Naive thymus-derived CD4-positive, alpha-beta T cell (primary cell): ENCODE measurements around the gene MRPL43. TPM values are rescaled to one million over a fixed set of nuclear protein-coding genes. Genes with fewer than 3 reads are reported as not detected.

Source experiments
- ATAC-seq: fragments of 150-1000 bp; cut with Tn5 transposase; 2 replicates; pipeline ENCODE4 v1.10.0; 2021; ENCODE audit warnings: mild to moderate bottlenecking, moderate library complexity
- CTCF ChIA-PET: fragments of 350-600 bp; sonication (Branson Sonifier 250); formaldehyde crosslinking; loops from one replicate; lab custom pipeline; 2021; ENCODE audit warnings: antibody characterized with exemption; lab: Charles Lee
- POLR2A ChIA-PET: fragments of 350-600 bp; sonication (Branson Sonifier 250); formaldehyde crosslinking; loops from one replicate; lab custom pipeline; 2021; ENCODE audit warnings: antibody characterized with exemption, inconsistent platforms; lab: Charles Lee
- DNase-seq, 9 donors: peaks; one replicate each; pipeline versions ENCODE4 v3.0.0 to v3.0.0-alpha.2; 2020 to 2022; ENCODE audit warnings: mixed read lengths in 1 of 9
- H3K27ac ChIP-seq: one replicate; pipeline ENCODE4 v1.7.0; 2013; ENCODE audit warnings: mild to moderate bottlenecking, low read depth, low read length, moderate library complexity
- H3K27me3 ChIP-seq, 2 donors: one replicate each; pipeline ENCODE4 v1.7.0; 2013; ENCODE audit warnings: low read length in 2 of 2, mild to moderate bottlenecking in 2 of 2, moderate library complexity in 2 of 2; ENCODE audit not compliant: control insufficient read depth in 2 of 2, insufficient read depth in 2 of 2
- H3K36me3 ChIP-seq, 3 experiments: 1 replicate in 2 of 3; 2 replicates in 1 of 3; pipeline ENCODE4 v1.7.0; 2013; ENCODE audit warnings: low read length in 3 of 3, mild to moderate bottlenecking in 3 of 3, moderate library complexity in 1 of 3; ENCODE audit not compliant: insufficient read depth in 3 of 3, control insufficient read depth in 2 of 3
- H3K4me1 ChIP-seq, 2 donors: one replicate each; pipeline ENCODE4 v1.7.0; 2013; ENCODE audit warnings: low read length in 2 of 2, mild to moderate bottlenecking in 2 of 2, moderate library complexity in 1 of 2; ENCODE audit not compliant: control insufficient read depth in 2 of 2, insufficient read depth in 2 of 2
- H3K4me3 ChIP-seq: 2 replicates; pipeline ENCODE4 v1.7.0; 2013; ENCODE audit warnings: mild to moderate bottlenecking, low read length
- H3K9me3 ChIP-seq, 3 experiments: 1 replicate in 2 of 3; 2 replicates in 1 of 3; pipeline ENCODE4 v1.7.0; 2013; ENCODE audit warnings: low read length in 3 of 3; ENCODE audit not compliant: control insufficient read depth in 2 of 3
- H3K27ac Mint-ChIP-seq, 9 donors: one replicate each; pipeline ENCODE4 v1.8.0; 2020 to 2022; ENCODE audit warnings: mixed read lengths in 9 of 9, mild to moderate bottlenecking in 8 of 9, moderate library complexity in 5 of 9, inconsistent platforms in 2 of 9
- H3K27me3 Mint-ChIP-seq, 5 donors: one replicate each; pipeline ENCODE4 v1.8.0; 2021 to 2022; ENCODE audit warnings: mixed read lengths in 5 of 5, mild to moderate bottlenecking in 1 of 5
- H3K36me3 Mint-ChIP-seq, 5 donors: one replicate each; pipeline ENCODE4 v1.8.0; 2020 to 2022; ENCODE audit warnings: mixed read lengths in 5 of 5, mild to moderate bottlenecking in 3 of 5, inconsistent platforms in 1 of 5
- H3K4me1 Mint-ChIP-seq, 7 donors: one replicate each; pipeline ENCODE4 v1.8.0; 2020 to 2022; ENCODE audit warnings: mixed read lengths in 7 of 7, mild to moderate bottlenecking in 3 of 7, inconsistent platforms in 1 of 7
- H3K4me3 Mint-ChIP-seq, 10 donors: one replicate each; pipeline ENCODE4 v1.8.0; 2020 to 2022; ENCODE audit warnings: mild to moderate bottlenecking in 10 of 10, mixed read lengths in 10 of 10, moderate library complexity in 6 of 10, inconsistent platforms in 2 of 10
- H3K9me3 Mint-ChIP-seq, 11 donors: one replicate each; pipeline ENCODE4 v1.8.0; 2020 to 2022; ENCODE audit warnings: mixed read lengths in 11 of 11, mild to moderate bottlenecking in 4 of 11, inconsistent platforms in 1 of 11, moderate library complexity in 1 of 11
- intact Hi-C, 2 donors: fragments of 100-400 bp; cut with micrococcal nuclease; formaldehyde crosslinking; loops; one replicate each; pipeline ENCODE4 v1.15.1; 2023
- polyA plus RNA-seq, 2 donors: library from polyadenylated mRNA; unstranded; fragments of 300-500 nt; fragmentation: Illumina TruSeq; gene quantifications; one replicate each; pipeline ENCODE4 v1.2.3, GENCODE V29; 2021
- total RNA-seq, 6 experiments: library from RNA in 5 of 6; stranded (reverse) in 5 of 6; gene quantifications; 1 replicate in 5 of 6; 2 replicates in 1 of 6; pipeline ENCODE4 v1.2.3 and lab custom pipeline; 2021 to 2026

The MRPL43 gene
- total and polyA plus RNA-seq, 7 experiments from 2014 or later: 35.8 to 149 (median 68.3) TPM

DNA sequence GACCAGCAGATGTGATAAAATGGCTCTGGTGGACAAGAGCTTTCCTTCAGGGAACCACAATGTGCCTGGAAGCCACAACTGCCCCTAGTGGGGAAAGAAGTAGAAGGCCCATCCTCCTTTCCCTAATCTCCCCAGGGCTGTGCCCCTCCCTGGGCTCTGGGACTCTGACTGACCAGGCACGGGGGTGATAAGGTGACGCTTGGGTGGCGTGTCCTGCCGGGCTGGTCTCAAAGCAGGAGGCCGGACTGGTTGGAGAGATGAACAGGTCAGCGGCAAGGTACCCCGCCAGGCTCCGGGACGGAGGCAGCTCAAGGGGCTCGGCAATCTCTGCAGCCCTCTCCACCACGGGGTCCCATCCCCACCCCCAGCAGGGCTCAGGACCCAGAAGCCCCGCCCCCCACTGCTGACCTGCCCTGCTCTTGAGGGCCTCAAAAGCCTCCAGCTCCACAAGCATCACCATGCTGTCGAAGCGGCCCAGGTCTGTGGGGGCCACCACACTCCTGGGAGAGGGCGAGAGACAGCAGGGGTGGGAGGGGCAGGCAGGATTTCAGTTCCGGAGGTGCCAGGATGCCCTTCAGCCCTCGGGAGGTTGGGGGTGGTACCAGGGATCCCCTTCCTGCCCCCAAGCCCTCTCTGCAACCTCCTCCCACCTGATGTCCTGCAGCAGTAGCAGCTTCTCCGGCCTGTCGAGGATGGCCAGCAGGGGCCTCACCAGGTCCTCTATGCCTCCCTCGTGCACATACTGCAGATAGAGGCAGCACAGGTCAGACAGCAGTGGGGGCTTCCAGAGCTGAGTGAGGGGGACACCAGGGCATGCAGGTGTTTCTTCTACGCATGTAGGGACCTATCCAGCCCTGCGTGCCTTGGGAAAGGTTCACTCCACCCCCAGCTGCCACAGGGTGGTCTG, 24.5 kb upstream of the MRPL43 start:
- Histone ChIP-seq H3K27me3 (no peaks in the 10 kb centered on the region), H3K4me1 (peaks cover 0 to 5% of the 10 kb centered on the region in 2 donors), H3K4me3 (no peak overlapping the region), H3K36me3 (peaks cover 0 to 6% (median 0%) of the 10 kb centered on the region in 3 experiments), H3K27ac (no peak overlapping the region), H3K9me3 (no peaks in the 10 kb centered on the region)
- peaks cover 9 to 21% (median 17%) of the 10 kb centered on the region in 7 donors for H3K4me1 Mint-ChIP-seq
- H3K36me3 Mint-ChIP-seq: no peaks in the 10 kb centered on the region
- ATAC-seq (no peak), DNase-seq (no peak)
- ChIA-PET CTCF (interaction anchor here (1.2 to 2.4 kb wide), 4 partner anchors 14 to 42 kb away, joined by 3 to 13 read pairs (median 3); partner anchors contain the start of gene SEMA4G), POLR2A (interaction anchor here (0.6 to 1.0 kb wide), 2 partner anchors 13 to 20 kb away, joined by 3 read pairs; partner anchors contain the start of gene LZTS2)
- H3K9me3 Mint-ChIP-seq: no peaks in the 10 kb centered on the region
- intact Hi-C loops: loop anchor here (2.0 to 10.0 kb wide), 4 partner anchors 43 to 449 kb away; partner anchors contain the start of genes PAX2 (in 1 of the 2) and SEMA4G (in 1 of the 2)
- H3K27me3 Mint-ChIP-seq: peaks cover 13 to 29% (median 21%) of the 10 kb centered on the region in 5 donors
- H3K27ac Mint-ChIP-seq: no peak overlapping the region
- H3K4me3 Mint-ChIP-seq: no peak overlapping the region

DNA sequence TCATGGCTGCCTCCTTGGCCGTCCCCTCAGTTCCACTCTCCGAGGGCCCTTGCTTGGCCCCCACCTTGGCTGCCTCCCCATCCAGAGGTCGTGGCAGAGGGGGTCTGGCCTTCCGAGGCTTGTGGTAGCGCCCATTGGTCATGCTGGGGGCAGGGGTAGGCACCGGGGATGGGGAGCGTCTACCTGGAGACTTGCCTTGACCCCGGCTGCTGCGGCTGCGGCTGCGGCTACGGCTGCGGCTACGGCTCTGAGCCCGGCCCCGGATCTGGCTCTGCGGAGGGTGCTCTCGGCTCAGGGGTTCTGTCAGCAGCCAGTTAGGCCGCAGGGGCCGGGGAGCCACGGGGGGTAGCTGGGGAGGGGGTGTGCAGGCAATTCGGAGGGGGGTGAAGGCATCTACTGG, 23.0 kb upstream of the MRPL43 start:
- H3K36me3 ChIP-seq: peaks cover 0 to 21% (median 0%) of the 10 kb centered on the region in 3 experiments
- peaks cover 3 to 18% (median 12%) of the 10 kb centered on the region in 5 donors for H3K27me3 Mint-ChIP-seq
- peaks cover 9 to 21% (median 16%) of the 10 kb centered on the region in 7 donors for H3K4me1 Mint-ChIP-seq
- no peak overlapping the region for H3K4me3 ChIP-seq
- H3K36me3 Mint-ChIP-seq: no peaks in the 10 kb centered on the region
- H3K9me3 Mint-ChIP-seq: no peaks in the 10 kb centered on the region
- H3K9me3 ChIP-seq: no peaks in the 10 kb centered on the region
- H3K4me3 Mint-ChIP-seq: no peak overlapping the region
- ChIA-PET POLR2A (no interaction called here), CTCF (interaction anchor here (2.4 kb wide), 1 partner anchor 41 kb away, joined by 13 read pairs; the partner anchor contains the start of gene SEMA4G)
- ATAC-seq (no peak), DNase-seq (no peak)
- intact Hi-C loops: loop anchor here (5.0 to 10.0 kb wide), 3 partner anchors 266 to 448 kb away; partner anchors contain the start of gene PAX2 (in 1 of the 2)
- H3K27ac Mint-ChIP-seq: no peak overlapping the region
- H3K27me3 ChIP-seq: no peaks in the 10 kb centered on the region
- H3K27ac ChIP-seq: no peak overlapping the region
- peaks cover 0 to 5% of the 10 kb centered on the region in 2 donors for H3K4me1 ChIP-seq

DNA sequence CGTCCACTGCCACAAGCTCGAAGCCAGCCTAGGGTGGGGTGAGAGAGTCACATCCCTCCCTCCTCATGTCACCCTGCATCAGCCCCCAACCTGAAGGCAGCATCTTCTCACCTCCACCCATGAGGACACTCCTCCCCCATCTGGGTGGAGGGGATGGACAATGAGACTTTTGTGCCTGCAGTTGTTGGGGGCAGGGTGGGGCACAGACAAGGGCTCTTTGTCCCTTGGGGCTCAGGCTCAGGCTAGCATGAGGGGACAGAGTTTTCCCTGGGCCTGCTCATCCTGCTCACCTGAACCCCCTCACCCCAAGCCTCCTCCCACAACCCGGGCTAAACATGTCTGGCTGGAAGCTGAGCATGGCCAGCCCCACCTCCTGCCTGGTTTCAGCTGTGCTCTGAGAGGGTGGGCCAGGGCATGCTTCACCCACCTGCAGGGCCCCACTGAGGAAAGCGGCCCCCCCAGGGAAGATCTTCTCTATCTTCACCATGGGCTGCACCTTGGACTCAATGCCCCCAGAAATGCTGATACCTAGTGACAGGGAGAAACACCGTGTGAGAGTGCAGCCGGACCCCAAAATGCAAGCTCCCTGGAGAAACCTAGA, 21.6 kb upstream of the MRPL43 start:
- no peaks in the 10 kb centered on the region for H3K9me3 ChIP-seq
- Mint-ChIP-seq H3K4me1 (peaks cover 8 to 11% (median 10%) of the 10 kb centered on the region in 7 donors), H3K4me3 (no peak overlapping the region), H3K36me3 (no peaks in the 10 kb centered on the region), H3K27me3 (peaks cover 0 to 7% (median 2%) of the 10 kb centered on the region in 5 donors), H3K9me3 (no peaks in the 10 kb centered on the region), H3K27ac (no peak overlapping the region)
- POLR2A ChIA-PET: no interaction called here
- no peak overlapping the region for H3K4me3 ChIP-seq
- peaks cover 0 to 25% (median 0%) of the 10 kb centered on the region in 3 experiments for H3K36me3 ChIP-seq
- H3K27me3 ChIP-seq: no peaks in the 10 kb centered on the region
- DNase-seq (no peak), ATAC-seq (no peak)
- intact Hi-C loops: no loop called here
- CTCF ChIA-PET: no interaction called here
- H3K4me1 ChIP-seq: peaks cover 0 to 5% of the 10 kb centered on the region in 2 donors
- H3K27ac ChIP-seq: no peak overlapping the region

DNA sequence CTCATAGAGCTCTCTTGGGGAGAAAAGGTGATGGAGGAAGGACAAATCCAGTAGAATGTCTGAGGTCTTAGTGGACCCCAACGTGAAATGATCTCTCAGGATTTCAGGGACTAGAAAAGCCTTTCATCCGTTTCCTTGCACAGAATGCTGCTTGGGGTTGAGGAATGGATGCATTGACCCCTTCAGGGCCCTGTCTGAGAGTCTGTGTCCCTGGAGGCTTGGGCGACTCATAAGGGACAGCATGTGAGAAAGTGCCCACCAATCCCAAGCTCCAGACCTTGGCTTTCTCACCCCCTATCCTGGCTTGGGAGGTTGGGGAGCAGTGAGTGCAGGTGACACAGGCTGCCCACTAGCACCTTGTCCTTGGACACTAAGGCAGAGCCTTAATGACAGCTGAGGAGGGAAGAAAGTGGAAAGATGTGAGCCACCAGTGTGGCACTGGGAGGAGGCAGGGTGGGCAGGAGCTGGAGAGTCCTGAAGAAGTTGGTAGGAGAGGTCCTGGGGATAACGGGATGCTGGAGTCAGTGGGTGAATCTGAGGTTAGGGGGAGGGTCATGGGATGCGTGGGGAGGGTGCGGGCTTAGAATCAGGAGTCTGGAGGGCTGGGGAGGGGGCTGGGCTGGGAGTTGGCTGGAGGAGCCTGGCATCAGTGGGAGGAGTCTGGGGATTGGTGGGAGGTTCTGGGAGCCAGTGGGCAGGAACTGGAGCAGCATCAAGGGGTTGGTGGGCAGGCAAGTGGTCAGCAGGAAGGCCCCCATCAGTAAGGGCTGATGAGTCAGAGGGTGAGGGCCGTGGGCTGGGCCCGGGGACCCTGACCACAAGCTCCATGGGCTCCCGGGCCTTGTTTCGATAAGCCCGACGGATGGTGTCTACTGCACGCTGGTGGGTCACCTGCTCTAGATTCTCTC, 20.9 kb upstream of the MRPL43 start:
- ChIA-PET POLR2A (interaction anchor here (1.1 kb wide), 1 partner anchor 9 kb away, joined by 3 read pairs; the partner anchor contains the start of gene LZTS2), CTCF (interaction anchor here (0.6 kb wide), 1 partner anchor 68 kb away, joined by 4 read pairs; no protein-coding TSS in a partner anchor)
- no peaks in the 10 kb centered on the region for H3K9me3 ChIP-seq
- Mint-ChIP-seq H3K27me3 (peaks cover 0 to 5% (median 1%) of the 10 kb centered on the region in 5 donors), H3K36me3 (peaks cover 0 to under 1% (median 0%) of the 10 kb centered on the region in 5 donors), H3K9me3 (no peaks in the 10 kb centered on the region), H3K4me3 (no peak overlapping the region), H3K27ac (peak overlapping the region in 1 of 9 donors; percentile 51), H3K4me1 (peaks cover 5 to 7% (median 6%) of the 10 kb centered on the region in 7 donors)
- no peak for DNase-seq
- H3K4me3 ChIP-seq: no peak overlapping the region
- H3K36me3 ChIP-seq: peaks cover 0 to 33% (median 0%) of the 10 kb centered on the region in 3 experiments
- peaks cover 0 to 3% of the 10 kb centered on the region in 2 donors for H3K4me1 ChIP-seq
- intact Hi-C loops: no loop called here
- ATAC-seq: no peak
- no peaks in the 10 kb centered on the region for H3K27me3 ChIP-seq
- H3K27ac ChIP-seq: no peak overlapping the region

DNA sequence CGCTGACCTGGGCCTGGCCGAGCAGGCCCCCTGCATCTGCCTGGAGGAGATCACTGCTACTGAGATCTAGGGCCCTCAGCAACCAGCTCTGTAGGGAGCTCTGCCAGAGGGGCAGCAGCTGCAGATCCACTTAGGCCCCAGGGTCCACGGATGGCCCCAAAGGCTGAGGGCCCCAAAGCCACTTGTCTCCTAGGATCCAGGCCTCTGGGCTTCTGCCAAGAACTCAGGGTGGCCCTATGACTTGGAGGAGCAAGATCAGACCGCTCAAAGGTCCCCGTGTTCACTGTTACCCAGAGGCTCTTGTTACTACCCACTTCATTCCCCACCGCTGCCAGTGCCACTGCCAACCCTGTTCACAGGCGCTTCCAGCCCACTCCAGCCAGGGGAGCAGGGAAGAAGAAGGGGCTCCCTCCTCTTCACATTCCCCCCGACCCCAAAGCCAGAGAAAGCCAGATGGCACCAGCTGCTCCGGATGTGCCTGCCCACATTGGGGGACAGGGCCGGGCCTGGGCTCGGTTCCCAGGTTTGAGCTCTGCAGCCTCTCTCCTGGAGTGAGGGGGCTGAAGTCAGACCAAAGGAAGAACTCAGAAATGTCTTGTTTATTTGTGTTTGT, 19.9 kb upstream of the MRPL43 start:
- H3K27me3 ChIP-seq: no peaks in the 10 kb centered on the region
- no peak for ATAC-seq

More for the DNA sequence above, 19.9 kb upstream of the MRPL43 start:
- ChIA-PET POLR2A (interaction anchor here (1.1 to 1.5 kb wide), 2 partner anchors 8 to 9 kb away, joined by 3 to 6 read pairs; partner anchors contain the start of gene LZTS2), CTCF (interaction anchor here (1.1 to 1.8 kb wide), 2 partner anchors 9 to 10 kb away, joined by 3 to 8 read pairs; no protein-coding TSS in a partner anchor)
- peaks cover 0 to 4% (median 0%) of the 10 kb centered on the region in 5 donors for H3K36me3 Mint-ChIP-seq
- H3K4me1 Mint-ChIP-seq: no peaks in the 10 kb centered on the region
- Histone ChIP-seq H3K9me3 (no peaks in the 10 kb centered on the region), H3K4me3 (no peak overlapping the region), H3K27ac (no peak overlapping the region), H3K36me3 (peaks cover 0 to 37% (median 0%) of the 10 kb centered on the region in 3 experiments), H3K4me1 (no peaks in the 10 kb centered on the region)
- no peak overlapping the region for H3K27ac Mint-ChIP-seq
- H3K4me3 Mint-ChIP-seq: no peak overlapping the region
- H3K27me3 Mint-ChIP-seq: no peaks in the 10 kb centered on the region
- H3K9me3 Mint-ChIP-seq: no peaks in the 10 kb centered on the region
- intact Hi-C loops: no loop called here
- no peak for DNase-seq
